ENCODE measurements around the gene RHOT1. TPM values are rescaled to one million over a fixed set of nuclear protein-coding genes. Genes with fewer than 3 reads are reported as not detected.
"Not testable (repeated sequence)": the region's sequence is repeated elsewhere in the genome, so short reads cannot be mapped to it uniquely, and the experiment has no call there.

Gene RHOT1
- total RNA-seq, 4 donors from 2014 or later, result 17.3 to 34.9 (median 21.9) TPM

DNA sequence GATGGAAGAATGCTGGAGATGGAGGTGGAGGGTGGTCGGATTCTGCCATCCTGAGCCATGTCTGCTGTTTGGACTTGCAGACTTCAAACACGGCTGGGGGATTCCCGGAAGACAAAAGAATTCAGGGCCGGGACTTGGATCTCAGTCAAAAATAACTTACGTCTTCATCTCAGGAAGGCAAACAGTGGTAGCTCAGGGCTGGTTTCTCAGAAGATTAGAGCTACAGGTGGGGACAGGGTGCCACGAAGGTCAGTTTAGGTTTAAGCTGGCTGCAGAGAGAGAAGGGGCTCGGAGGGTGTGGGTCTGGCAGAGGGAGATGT lies 119.1 kb downstream of the RHOT1 start:
- no peak overlapping the region for H3K4me3 ChIP-seq
- 15 to 19% methylated on average over 7 of the region's 7 CpGs for WGBS, 2 donors
- H3K27me3 ChIP-seq, result peaks cover 0 to 44% (median 2%) of the 10 kb centered on the region in 4 donors
- H3K27ac ChIP-seq, result no peak overlapping the region
- no peak for DNase-seq
- intact Hi-C loops (cut with DNase I), result loop anchor here (5.0 kb wide), 1 partner anchor 56 kb away; no protein-coding TSS in a partner anchor
- TF ChIP-seq POLR2A (IDR thresholded peaks at IDR 0.05), result no peak
- TF ChIP-seq CTCF (IDR thresholded peaks at IDR 0.05), result no peak
- peaks cover 0 to 22% (median 11%) of the 10 kb centered on the region in 3 donors for H3K4me1 ChIP-seq
- H3K36me3 ChIP-seq, result no peaks in the 10 kb centered on the region
- no peaks in the 10 kb centered on the region for H3K9me3 ChIP-seq

DNA sequence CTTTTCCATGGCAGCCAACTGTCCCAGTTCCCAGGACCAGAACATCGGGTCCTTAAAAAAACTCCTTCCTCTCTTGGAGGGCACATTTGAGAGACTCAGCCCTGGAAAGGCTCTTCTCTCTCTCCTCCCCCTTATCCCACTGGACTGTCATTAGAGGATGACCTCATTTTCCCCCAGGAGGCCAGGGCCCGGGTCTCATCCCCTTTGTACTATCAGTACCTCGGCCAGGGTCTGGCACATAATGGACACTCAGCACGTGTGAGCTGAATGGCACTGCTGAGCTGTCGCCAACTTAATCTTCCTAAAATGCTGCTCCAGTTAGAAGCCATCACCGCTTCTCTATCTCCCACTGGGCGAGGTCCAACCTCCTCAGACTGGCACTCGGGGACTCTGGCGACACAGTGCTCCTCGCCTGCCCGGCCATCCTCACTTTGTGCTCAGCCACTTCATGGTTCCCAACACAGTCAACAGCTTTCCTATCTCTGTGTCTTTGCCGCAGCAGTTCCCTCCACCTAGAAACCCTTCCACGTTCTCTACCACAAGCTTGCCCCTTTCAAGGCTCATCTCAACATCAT lies 119.7 kb downstream of the RHOT1 start:
- DNase-seq, result no peak
- Histone ChIP-seq H3K4me1 (peaks cover 6 to 26% (median 17%) of the 10 kb centered on the region in 3 donors), H3K4me3 (no peak overlapping the region), H3K27me3 (peaks cover 3 to 50% (median 6%) of the 10 kb centered on the region in 4 donors), H3K9me3 (no peaks in the 10 kb centered on the region), H3K36me3 (no peaks in the 10 kb centered on the region), H3K27ac (no peak overlapping the region)
- WGBS, 2 donors, result 81 to 83% methylated on average over 13 of the region's 13 CpGs
- TF ChIP-seq POLR2A (IDR thresholded peaks at IDR 0.05) (no peak), CTCF (IDR thresholded peaks at IDR 0.05) (no peak)
- intact Hi-C loops (cut with DNase I), result loop anchor here (5.0 kb wide), 1 partner anchor 55 kb away; no protein-coding TSS in a partner anchor

DNA sequence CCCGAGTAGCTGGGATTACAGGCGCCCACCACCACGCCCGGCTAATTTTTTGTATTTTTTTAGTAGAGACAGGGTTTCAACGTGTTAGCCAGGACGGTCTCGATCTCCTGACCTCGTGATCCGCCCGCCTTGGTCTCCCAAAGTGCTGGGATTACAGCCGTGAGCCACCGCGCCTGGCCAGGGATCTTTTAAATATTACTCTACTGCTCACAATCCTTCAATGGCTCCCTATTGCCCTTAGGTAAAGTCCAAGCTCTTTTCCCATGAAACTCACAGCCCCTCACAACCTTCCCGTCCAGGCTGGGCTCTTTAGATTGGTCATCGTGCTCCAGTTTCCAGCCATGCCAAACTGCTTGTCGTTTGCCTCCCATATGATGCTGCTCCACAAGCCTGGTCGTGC lies 121.2 kb downstream of the RHOT1 start:
- peaks cover 14 to 37% (median 22%) of the 10 kb centered on the region in 3 donors for H3K4me1 ChIP-seq
- not testable (repeated sequence) for DNase-seq, H3K27ac ChIP-seq, H3K9me3 ChIP-seq, H3K4me3 ChIP-seq, H3K36me3 ChIP-seq
- intact Hi-C loops (cut with DNase I), result loop anchor here (5.0 kb wide), 1 partner anchor 54 kb away; no protein-coding TSS in a partner anchor
- 90 to 93% methylated on average over 16 to 17 of the region's 17 CpGs for WGBS, 2 donors
- peaks cover 6 to 65% (median 9%) of the 10 kb centered on the region in 4 donors for H3K27me3 ChIP-seq

- Histone ChIP-seq H3K27me3 (peaks cover 6 to 73% (median 9%) of the 10 kb centered on the region in 4 donors), H3K9me3 (no peaks in the 10 kb centered on the region), H3K27ac (peak overlapping the region in 2 of 4 donors; percentile 35 to 68), H3K4me3 (peak overlapping the region in 1 of 4 donors; percentile 66), H3K36me3 (no peaks in the 10 kb centered on the region), H3K4me1 (peaks cover 14 to 37% (median 22%) of the 10 kb centered on the region in 3 donors)
- no peak for DNase-seq
- TF ChIP-seq POLR2A (IDR thresholded peaks at IDR 0.05) (no peak), CTCF (IDR thresholded peaks at IDR 0.05) (peak in 1 of 6 experiments; percentile 15)
- intact Hi-C loops (cut with DNase I), result loop anchor here (5.0 kb wide), 1 partner anchor 53 kb away; no protein-coding TSS in a partner anchor
- WGBS, 2 donors, result 65 to 66% methylated on average over 4 to 6 of the region's 6 CpGs
These were observed 122.0 kb downstream of the RHOT1 start for GRCh38 chr17:32264140-32264799.

GRCh38 chr17:32264823-32265191 lies 122.5 kb downstream of the RHOT1 start:
- peaks cover 6 to 77% (median 9%) of the 10 kb centered on the region in 4 donors for H3K27me3 ChIP-seq
- TF ChIP-seq CTCF (IDR thresholded peaks at IDR 0.05), result no peak
- no peak for TF ChIP-seq POLR2A (IDR thresholded peaks at IDR 0.05)
- 46 to 59% methylated on average over 8 of the region's 8 CpGs for WGBS, 2 donors
- H3K4me3 ChIP-seq, result peak overlapping the region in 3 of 4 donors; percentile 53 to 84 (median 66)
- peaks cover 14 to 37% (median 22%) of the 10 kb centered on the region in 3 donors for H3K4me1 ChIP-seq
- DNase-seq, result no peak
- no peaks in the 10 kb centered on the region for H3K9me3 ChIP-seq
- H3K36me3 ChIP-seq, result no peaks in the 10 kb centered on the region
- intact Hi-C loops (cut with DNase I), result loop anchor here (5.0 kb wide), 1 partner anchor 52 kb away; no protein-coding TSS in a partner anchor
- peak overlapping the region in 3 of 4 donors; percentile 35 to 68 (median 58) for H3K27ac ChIP-seq
